Measurements from ENCODE around the gene RHOXF1.
"Not testable (repeated sequence)": the region's sequence is repeated elsewhere in the genome, so short reads cannot be mapped to it uniquely, and the experiment has no call there.

RHOXF1 gene, protein sequence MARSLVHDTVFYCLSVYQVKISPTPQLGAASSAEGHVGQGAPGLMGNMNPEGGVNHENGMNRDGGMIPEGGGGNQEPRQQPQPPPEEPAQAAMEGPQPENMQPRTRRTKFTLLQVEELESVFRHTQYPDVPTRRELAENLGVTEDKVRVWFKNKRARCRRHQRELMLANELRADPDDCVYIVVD

GRCh38 chrX:120115438-120115963 is at the start of gene RHOXF1:
Gene RHOXF1 (minus strand): TSS chrX:120115913. CDS start chrX:120115862, 51 bp downstream.
- no peak for DNase-seq

DNA sequence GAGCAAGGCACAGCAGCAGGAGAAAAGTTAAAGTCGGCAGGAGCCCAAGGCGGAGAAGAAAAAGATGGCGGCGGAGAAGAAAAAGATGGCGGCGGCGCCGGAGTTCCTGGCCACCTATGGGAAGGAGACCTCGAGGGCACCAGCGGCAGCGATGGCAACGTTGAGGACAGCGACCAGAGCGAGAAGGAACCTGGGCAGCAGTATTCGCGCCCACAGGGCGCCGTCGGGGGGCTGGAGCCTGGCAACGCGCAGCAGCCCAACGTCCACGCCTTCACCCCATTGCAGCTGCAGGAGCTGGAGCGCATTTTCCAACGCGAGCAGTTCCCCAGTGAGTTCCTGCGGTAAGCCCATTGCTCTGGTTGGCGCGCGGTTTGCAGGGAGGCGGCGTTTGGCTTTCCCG is 43.4 kb upstream of the RHOXF1 start:
- not testable (repeated sequence) for DNase-seq

- not testable (repeated sequence) for DNase-seq
Observed at GRCh38 chrX:120158313-120158712, 42.6 kb upstream of the RHOXF1 start, which contains the start of gene RHOXF2. Gene RHOXF2 (plus strand): TSS chrX:120158613. CDS start chrX:120158751, 138 bp downstream.

GRCh38 chrX:120150109-120150744 is 34.5 kb upstream of the RHOXF1 start:
- not testable (repeated sequence) for DNase-seq

DNA sequence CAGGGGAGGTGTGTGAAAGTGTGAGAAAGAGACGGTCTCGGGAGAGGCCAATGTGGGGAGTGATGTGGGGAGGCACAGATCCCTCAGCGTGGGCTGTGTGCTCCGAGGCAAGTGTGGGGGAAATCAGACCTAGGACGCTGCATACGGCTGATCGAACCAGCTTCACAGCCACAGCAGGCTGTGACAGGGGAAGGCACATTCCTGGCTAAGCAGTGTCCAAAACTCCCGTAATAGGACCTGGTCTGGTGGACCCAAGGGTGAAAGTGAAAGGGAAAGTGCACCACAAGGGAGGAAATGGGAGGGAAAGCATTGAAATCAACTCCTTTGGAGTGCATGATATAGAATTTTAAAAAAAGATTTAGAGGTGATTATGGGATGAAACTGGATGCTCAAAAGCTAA is 31.8 kb upstream of the RHOXF1 start:
- no peak for DNase-seq

- not testable (repeated sequence) for DNase-seq
Observed at GRCh38 chrX:120146323-120146722, 30.6 kb upstream of the RHOXF1 start.

GRCh38 chrX:120145295-120145925 is 29.7 kb upstream of the RHOXF1 start:
- no peak for DNase-seq

DNA sequence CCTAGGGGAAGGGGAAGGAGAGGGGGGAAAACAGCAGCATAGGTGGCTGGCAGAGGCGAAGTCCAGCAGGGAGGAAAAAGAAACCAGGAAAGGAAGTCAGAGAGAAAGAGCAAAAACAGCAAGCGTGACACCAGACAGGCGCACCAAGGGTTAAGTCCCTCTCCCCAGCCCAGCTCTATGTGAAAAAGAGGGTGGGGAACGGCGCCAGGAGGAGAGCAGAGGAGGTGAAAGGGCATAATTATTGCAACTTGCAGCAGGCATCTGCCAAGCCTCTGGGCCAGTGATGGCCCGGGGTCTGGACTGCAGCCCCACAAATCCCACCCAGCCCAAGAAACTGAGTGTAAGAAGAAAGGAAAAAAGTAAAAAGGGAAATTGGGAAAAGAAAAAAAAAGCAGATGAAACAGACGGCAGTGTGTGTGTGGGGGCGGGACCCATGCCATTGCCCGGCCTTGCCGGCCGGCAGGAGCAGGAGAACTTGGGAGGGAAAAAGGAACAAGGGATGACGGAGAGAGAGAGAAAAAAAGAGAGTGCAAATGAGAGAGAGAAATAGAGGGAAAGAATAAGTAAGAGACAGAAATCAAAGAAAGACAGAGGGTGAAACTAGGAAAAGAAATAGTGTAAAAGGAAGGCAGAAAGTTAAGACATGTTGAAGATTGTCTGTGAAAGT is 28.6 kb upstream of the RHOXF1 start:
- no peak for DNase-seq

DNA sequence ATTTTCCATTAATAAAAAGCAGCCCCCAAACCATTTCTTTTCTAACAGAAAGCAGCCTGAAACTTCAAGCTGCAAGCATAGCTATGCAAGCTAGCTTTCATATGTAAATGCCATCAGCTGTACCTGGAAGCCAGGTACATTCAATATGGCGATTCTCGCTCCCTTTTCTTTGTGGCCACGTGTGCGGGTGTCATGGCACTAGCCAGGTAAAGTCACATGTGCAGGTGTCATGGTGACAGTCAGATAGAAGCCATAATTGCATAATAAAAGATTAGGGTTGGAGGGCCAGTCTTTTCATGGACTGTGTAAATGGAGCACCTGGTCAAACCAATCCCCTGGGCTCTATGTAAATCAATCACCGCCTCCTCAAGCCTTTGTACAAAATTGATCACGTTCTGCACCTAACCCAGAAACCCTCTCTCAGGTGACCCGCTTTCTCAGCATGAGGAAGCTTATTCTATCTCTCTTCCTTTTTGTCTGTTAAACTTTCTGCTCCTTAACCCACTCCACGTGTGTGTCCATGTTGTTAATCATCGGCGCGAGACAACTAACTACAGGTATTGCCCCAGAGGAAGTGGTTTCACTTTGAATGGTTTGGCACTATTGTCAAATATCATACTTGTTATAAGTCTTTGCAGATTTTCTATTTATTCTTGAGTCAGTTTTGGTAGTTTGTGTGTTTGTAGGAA is 24.7 kb upstream of the RHOXF1 start:
- no peak for DNase-seq

GRCh38 chrX:120137439-120137838 is 21.7 kb upstream of the RHOXF1 start:
- no peak for DNase-seq

- DNase-seq, result no peak
Observed at GRCh38 chrX:120136840-120137239, 21.1 kb upstream of the RHOXF1 start.

DNA sequence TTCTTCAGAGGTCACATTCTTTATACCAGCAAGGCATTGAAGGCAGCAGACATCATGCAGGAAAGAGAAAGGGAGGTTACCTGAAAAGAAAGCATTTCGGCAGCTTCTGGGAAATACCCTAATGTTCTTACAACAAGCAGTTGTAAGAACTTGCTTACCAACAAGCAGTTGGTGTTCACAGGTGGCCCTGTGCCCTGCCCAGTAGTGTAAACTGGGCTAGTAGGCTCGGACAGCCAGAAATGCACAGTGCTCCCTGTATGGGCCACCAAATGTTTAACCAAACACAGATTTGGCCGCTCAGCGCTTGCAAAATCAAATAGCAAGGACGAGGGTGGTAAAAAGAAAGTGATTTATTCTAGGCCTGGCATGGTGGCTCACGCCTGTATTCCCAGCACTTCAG is 20.4 kb upstream of the RHOXF1 start:
- no peak for DNase-seq

DNA sequence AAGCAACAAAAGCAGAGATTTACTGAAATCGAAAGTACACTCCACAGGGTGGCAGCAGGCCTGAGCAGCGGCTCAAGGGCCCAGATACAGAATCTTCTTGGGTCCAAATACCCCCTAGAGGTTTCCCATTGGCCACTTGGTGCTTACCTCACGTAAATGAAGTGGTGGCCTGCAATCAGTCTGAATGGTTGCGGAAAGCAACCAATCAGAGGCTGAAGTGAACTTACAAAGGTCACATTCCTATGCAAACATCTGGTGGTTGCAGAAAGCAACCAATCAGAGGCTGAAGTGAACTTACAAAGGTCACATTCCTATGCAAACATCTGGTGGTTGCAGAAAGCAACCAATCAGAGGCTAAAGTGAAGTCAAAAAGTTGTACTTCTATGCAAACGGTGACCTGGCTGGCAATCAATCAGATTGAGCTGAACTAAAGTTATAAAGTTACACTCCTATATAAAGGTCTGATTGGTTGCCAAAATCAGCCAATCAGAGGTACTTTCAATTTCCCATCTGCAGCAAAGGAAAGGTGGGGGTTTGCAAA is 12.7 kb upstream of the RHOXF1 start:
- not testable (repeated sequence) for DNase-seq

GRCh38 chrX:120125444-120125843 is 9.7 kb upstream of the RHOXF1 start:
- DNase-seq, result no peak

- peak; percentile 3 for DNase-seq
Observed at GRCh38 chrX:120120223-120120622, 4.5 kb upstream of the RHOXF1 start.

GRCh38 chrX:120111611-120112010 is 4.1 kb downstream of the RHOXF1 start:
- DNase-seq, result no peak

DNA sequence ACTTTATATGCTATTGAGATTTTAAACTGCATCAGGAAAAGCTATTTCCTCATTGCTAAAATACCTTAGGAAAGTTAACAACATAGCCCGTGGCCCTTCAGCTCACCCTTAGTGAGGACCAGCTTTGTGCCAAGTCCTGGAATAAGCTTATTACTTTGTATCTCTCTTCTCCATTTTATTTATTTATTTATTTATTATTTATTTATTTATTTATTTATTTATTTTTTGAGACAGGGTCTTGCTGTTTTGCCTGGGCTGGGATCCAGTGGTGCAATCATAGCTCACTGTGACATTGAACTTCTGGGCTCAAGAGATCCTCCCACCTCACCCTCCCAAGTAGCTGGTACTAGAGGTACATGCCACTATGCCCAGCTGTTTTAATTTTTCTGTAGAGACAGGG is 6.3 kb downstream of the RHOXF1 start:
- DNase-seq, result no peak

DNA sequence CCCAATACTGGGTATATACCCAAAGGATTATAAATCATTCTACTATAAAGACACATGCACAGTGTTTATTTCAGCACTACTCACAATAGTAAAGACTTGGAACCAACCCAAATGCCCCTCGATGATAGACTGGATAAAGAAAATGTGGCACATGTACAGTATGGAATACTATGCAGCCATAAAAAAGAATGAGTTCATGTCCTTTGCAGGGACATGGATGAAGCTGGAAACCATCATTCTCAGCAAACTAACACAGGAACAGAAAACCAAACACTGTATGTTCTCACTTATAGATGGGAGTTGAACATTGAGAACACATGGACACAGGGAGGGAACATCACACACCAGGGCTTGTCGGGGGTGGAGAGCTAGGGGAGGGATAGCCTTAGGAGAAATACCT is 11.0 kb downstream of the RHOXF1 start:
- not testable (repeated sequence) for DNase-seq

- DNase-seq, result not testable (repeated sequence)
Observed at GRCh38 chrX:120101057-120101456, 14.7 kb downstream of the RHOXF1 start.

- no peak for DNase-seq
Observed at GRCh38 chrX:120090208-120090607, 25.5 kb downstream of the RHOXF1 start.

DNA sequence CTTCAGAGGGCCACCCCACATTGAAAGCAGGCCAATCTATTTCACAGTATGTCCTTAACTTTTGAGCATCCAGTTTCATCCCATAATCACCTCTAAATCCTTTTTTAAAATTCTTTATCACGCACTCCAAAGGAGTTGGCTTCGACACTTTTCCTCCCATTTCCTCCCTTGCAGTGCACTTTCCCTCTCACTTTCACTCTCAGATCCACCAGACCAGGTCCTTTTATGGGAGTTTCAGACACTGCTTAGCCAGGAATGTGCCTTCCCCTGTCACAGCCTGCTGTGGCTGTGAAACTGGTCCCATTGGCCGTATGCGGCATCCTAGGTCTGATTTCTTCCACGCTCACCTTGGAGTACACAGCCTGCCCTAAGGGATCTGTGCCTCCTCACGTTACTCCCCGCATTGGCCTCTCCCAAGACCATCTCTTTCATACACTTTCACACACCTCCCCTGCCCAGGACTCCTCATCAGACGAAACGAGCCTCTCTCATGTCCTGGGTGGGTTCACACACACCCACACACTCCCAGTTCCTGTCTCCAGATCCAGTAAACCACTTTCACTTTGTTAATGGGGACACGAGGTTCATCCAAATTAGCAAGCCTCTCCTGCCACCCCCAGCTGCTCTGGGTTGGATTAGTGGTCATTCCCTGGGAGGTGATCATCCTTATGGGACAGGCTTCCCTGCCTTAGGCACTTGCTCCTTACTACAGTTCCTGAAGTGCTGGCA is 28.3 kb downstream of the RHOXF1 start:
- no peak for DNase-seq

Data from NCI-H510A (cell line).